Measurements from ENCODE around the gene AREG. TPM values are rescaled to one million over a fixed set of nuclear protein-coding genes. Genes with fewer than 3 reads are reported as not detected.

Gene AREG
- total and polyA plus RNA-seq, 7 donors = 1.1 to 31.9 (median 12.5) TPM

DNA sequence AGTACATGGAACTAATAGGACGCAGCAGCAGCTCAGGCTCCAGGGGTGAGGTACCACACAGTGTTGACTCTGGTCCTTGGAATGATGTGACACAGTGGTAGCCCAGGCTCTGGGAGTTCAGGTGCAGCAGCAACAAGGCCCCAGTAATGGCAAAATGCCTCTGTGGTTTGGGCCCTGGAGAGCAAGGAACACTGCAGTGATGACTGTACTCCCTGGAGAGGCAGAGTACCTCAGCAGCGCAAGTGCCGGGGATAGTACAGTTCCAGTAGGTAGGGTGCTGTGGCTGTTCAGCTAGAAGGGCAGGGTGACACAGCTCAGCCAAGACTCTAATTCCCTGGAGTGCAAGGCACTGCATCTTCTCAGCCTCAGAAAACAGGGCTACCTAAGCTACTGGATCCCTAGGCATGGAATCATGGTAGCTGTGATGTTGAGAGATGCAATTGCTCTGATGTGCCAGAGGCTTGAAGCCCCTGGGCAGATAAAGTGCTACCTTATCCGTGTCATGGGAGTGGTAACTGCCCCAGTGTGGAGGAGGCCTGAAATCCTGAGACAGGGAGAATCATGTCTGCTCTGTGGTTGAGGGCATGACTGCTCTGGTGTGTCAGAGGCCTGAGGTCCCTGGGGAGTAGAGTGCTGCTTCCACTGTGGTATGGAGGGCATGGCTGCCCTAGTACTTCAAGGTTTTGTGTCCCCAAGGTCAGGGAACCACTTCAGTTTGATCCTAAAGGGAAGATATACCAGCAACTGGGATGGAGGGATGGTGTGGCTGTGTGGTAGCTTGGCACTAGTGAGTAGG is 55.2 kb downstream of the AREG start:
- no peak for DNase-seq
- Histone ChIP-seq H3K36me3 (no peaks in the 10 kb centered on the region), H3K27me3 (no peaks in the 10 kb centered on the region), H3K27ac (no peak overlapping the region), H3K4me1 (no peaks in the 10 kb centered on the region), H3K4me3 (no peak overlapping the region), H3K9me3 (no peaks in the 10 kb centered on the region)
- intact Hi-C loops (cut with DNase I) = no loop called here
- WGBS, 2 donors = 90 to 93% methylated on average over 4 of the region's 4 CpGs
- TF ChIP-seq POLR2A (IDR thresholded peaks at IDR 0.05) (no peak), EP300 (IDR thresholded peaks at IDR 0.05) (no peak), POLR2AphosphoS5 (IDR thresholded peaks at IDR 0.05) (no peak)
- TF ChIP-seq, protein P1, sequence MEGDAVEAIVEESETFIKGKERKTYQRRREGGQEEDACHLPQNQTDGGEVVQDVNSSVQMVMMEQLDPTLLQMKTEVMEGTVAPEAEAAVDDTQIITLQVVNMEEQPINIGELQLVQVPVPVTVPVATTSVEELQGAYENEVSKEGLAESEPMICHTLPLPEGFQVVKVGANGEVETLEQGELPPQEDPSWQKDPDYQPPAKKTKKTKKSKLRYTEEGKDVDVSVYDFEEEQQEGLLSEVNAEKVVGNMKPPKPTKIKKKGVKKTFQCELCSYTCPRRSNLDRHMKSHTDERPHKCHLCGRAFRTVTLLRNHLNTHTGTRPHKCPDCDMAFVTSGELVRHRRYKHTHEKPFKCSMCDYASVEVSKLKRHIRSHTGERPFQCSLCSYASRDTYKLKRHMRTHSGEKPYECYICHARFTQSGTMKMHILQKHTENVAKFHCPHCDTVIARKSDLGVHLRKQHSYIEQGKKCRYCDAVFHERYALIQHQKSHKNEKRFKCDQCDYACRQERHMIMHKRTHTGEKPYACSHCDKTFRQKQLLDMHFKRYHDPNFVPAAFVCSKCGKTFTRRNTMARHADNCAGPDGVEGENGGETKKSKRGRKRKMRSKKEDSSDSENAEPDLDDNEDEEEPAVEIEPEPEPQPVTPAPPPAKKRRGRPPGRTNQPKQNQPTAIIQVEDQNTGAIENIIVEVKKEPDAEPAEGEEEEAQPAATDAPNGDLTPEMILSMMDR (IDR thresholded peaks at IDR 0.05) = no peak

DNA sequence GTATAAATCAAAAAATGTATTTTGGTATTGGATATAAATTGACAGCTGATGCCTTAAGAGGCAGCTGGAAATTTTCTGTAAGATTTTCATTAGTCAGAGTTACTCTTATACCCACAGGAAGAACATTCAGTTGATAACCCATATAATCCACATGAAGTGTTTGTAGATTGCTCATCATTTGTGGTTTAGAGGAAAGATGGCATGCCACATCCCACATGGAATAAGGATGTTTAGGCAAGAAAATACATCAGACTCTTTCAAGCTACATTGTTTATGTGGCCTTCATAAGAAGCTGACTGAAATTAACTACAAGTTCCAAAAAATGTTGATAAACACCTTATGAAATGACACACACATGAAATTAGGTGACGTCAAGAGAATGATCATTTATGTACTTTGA is 56.6 kb downstream of the AREG start:
- WGBS, 2 donors = 89 to 93% methylated on average over 1 of the region's 1 CpG
- Histone ChIP-seq H3K36me3 (no peaks in the 10 kb centered on the region), H3K27me3 (no peaks in the 10 kb centered on the region), H3K27ac (no peak overlapping the region), H3K9me3 (no peaks in the 10 kb centered on the region), H3K4me3 (no peak overlapping the region), H3K4me1 (peaks cover 0 to 6% (median 2%) of the 10 kb centered on the region in 4 donors)
- intact Hi-C loops (cut with DNase I) = no loop called here
- DNase-seq = no peak
- TF ChIP-seq POLR2AphosphoS5 (IDR thresholded peaks at IDR 0.05) (no peak), POLR2A (IDR thresholded peaks at IDR 0.05) (no peak), EP300 (IDR thresholded peaks at IDR 0.05) (no peak)
- TF ChIP-seq, protein P1 (IDR thresholded peaks at IDR 0.05) = no peak

DNA sequence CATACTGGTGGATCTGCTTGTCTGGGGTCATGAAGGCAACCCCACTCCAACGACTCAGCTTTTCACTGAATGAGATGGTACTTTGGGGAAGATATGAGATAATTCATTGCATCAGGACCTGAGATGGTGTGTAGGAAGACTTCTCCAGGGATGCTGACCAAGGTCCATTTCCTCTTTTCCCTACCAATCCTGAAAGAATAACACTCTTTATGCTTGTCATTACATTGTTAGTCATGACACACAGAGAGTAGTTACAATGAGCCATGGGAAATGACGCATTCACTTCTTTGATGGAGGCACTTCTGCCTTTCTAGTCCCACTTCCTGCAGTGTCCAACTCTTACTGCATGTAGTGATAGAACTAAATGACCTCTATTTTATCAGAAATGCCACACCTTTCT is 58.6 kb downstream of the AREG start:
- Histone ChIP-seq H3K4me1 (peaks cover 0 to 6% (median 2%) of the 10 kb centered on the region in 4 donors), H3K9me3 (no peaks in the 10 kb centered on the region), H3K4me3 (no peak overlapping the region), H3K27me3 (no peaks in the 10 kb centered on the region), H3K36me3 (no peaks in the 10 kb centered on the region), H3K27ac (no peak overlapping the region)
- no peak for TF ChIP-seq POLR2A (IDR thresholded peaks at IDR 0.05)
- DNase-seq = no peak
- intact Hi-C loops (cut with DNase I) = no loop called here
- 83 to 88% methylated on average over 2 of the region's 2 CpGs for WGBS, 2 donors

DNA sequence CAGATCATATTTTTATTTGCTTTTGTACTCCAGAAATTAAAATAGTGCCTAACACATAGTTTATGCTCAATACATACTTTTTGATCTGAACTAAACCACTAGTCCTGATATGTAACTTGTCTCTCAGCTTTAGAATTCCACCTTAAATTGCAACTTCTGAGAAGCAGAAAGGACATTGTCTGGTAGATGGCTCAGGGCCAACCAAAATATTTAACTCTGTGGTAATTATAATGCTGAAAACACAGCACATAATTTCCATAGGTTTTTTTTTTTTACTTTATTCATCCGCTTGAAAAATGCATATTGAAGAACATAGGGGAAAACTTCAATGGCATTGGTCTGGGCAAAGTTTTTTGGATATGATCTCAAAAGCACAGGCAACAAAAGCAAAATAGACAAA is 59.3 kb downstream of the AREG start:
- 40 to 60% methylated on average over 1 of the region's 1 CpG for WGBS, 2 donors
- Histone ChIP-seq H3K27me3 (no peaks in the 10 kb centered on the region), H3K9me3 (no peaks in the 10 kb centered on the region), H3K4me1 (peaks cover 0 to 6% (median 2%) of the 10 kb centered on the region in 4 donors), H3K4me3 (no peak overlapping the region), H3K27ac (no peak overlapping the region), H3K36me3 (no peaks in the 10 kb centered on the region)
- TF ChIP-seq POLR2AphosphoS5 (IDR thresholded peaks at IDR 0.05) (no peak), POLR2A (IDR thresholded peaks at IDR 0.05) (no peak), EP300 (IDR thresholded peaks at IDR 0.05) (no peak)
- TF ChIP-seq, protein P1 (IDR thresholded peaks at IDR 0.05) = no peak
- intact Hi-C loops (cut with DNase I) = no loop called here
- DNase-seq = no peak

Other genes starting within 250 kb of the AREG start
- gene EPGN, start 136.7 kb upstream of the AREG start, total RNA-seq = not detected
- gene EPGN, start 136.7 kb upstream of the AREG start, polyA plus RNA-seq = under 1 TPM in 1 of 3 donors, not detected in 2; 0.13 TPM
- 1 to 10 TPM in 3 of 4 donors, under 1 TPM in 1; 0.71 to 5.8 (median 3.0) TPM for gene EREG, start 80.0 kb upstream of the AREG start, total RNA-seq
- gene EREG, start 80.0 kb upstream of the AREG start, polyA plus RNA-seq = 1 to 10 TPM in 2 of 3 donors, under 1 TPM in 1; 0.92 to 3.2 (median 1.2) TPM